HCT116 (cell line): ENCODE measurements around the gene MCTP2. TPM values are rescaled to one million over a fixed set of nuclear protein-coding genes. Genes with fewer than 3 reads are reported as not detected.

Source experiments
- ATAC-seq: fragments of 200-7000 bp; cut with Tn5 transposase; 2 replicates; pipeline ENCODE4 v1.9.1; 2020; ENCODE audit warnings: mild to moderate bottlenecking, moderate library complexity
- BruUV-seq: library from RNA; stranded (reverse); fragments of 400-500 nt; replicated peaks from 2 replicates; lab custom pipeline; 2021; lab: Mats Ljungman, UMichigan
- CTCF ChIA-PET: fragments of 300-600 bp; sonication (Branson Sonifier 250); formaldehyde crosslinking; loops from one replicate; lab custom pipeline; 2021; ENCODE audit warnings: antibody characterized with exemption; lab: Charles Lee
- POLR2A ChIA-PET: fragments of 300-600, 350-600 bp; sonication (Branson Sonifier 250); formaldehyde crosslinking; loops from one replicate; lab custom pipeline; 2021; ENCODE audit warnings: antibody characterized with exemption; lab: Charles Lee
- RAD21 ChIA-PET, 2 experiments: fragments of 300-600 bp; sonication (Branson Sonifier 250); formaldehyde crosslinking; loops; one replicate each; lab custom pipeline; 2023; ENCODE audit warnings: low total read pairs in 2 of 2; ENCODE audit not compliant: uncharacterized antibody in 2 of 2, unreplicated experiment in 2 of 2, low non-redundant PET in 1 of 2; lab: Charles Lee
- DNase-seq: peaks from one replicate; pipeline ENCODE4 v3.0.0-alpha.2; 2010; ENCODE audit warnings: low read depth, low spot score
- H2AFZ ChIP-seq: fragments of 200-600 bp; shearing (Covaris generic), sonication (generic); 2 replicates; pipeline ENCODE4 v1.6.1; 2017; ENCODE audit warnings: low read depth, mixed run types, mixed read lengths, antibody characterized with exemption, low read length; ENCODE audit not compliant: poor library complexity, severe bottlenecking
- H3K27ac ChIP-seq: 2 replicates; pipeline ENCODE4 v1.5.1; 2012; ENCODE audit warnings: low read depth, low read length
- H3K27me3 ChIP-seq: fragments of 200-600 bp; sonication (generic); 2 replicates; pipeline ENCODE4 v1.6.1; 2016; ENCODE audit warnings: mixed run types, low read length, mixed read lengths; ENCODE audit not compliant: insufficient read depth
- H3K36me3 ChIP-seq, 2 experiments: fragments of 200-500 bp in 1 of 2; fragments of 200-600 bp in 1 of 2; sonication (Bioruptor generic) in 1 of 2; sonication (generic) in 1 of 2; 2 replicates each; pipeline versions ENCODE4 v1.5.1 to v1.6.1; 2014 to 2016; ENCODE audit warnings: low read length in 2 of 2, inconsistent platforms in 1 of 2, mixed read lengths in 1 of 2, mixed run types in 1 of 2; ENCODE audit not compliant: insufficient read depth in 2 of 2, control insufficient read depth in 1 of 2
- H3K4me1 ChIP-seq, 2 experiments: fragments of 200-600 bp in 1 of 2; sonication (generic) in 1 of 2; 2 replicates each; pipeline versions ENCODE4 v1.5.1 to v1.6.1; 2012 to 2017; ENCODE audit warnings: low read length in 2 of 2, inconsistent platforms in 1 of 2, mild to moderate bottlenecking in 1 of 2, mixed read lengths in 1 of 2, mixed run types in 1 of 2, moderate library complexity in 1 of 2; ENCODE audit not compliant: insufficient read depth in 2 of 2, control insufficient read depth in 1 of 2
- H3K4me2 ChIP-seq: fragments of 200-600 bp; sonication (generic); 2 replicates; pipeline ENCODE4 v1.6.1; 2017; ENCODE audit warnings: mixed run types, low read length, mixed read lengths
- H3K4me3 ChIP-seq, 2 experiments: fragments of 200-600 bp in 1 of 2; sonication (generic) in 1 of 2; replicated peaks in 1 of 2; 2 replicates each; pipeline ENCODE4 v1.5.1; 2011 to 2016; ENCODE audit warnings: low read length in 2 of 2, control low read depth in 1 of 2, low read depth in 1 of 2, mild to moderate bottlenecking in 1 of 2, mixed read lengths in 1 of 2, mixed run types in 1 of 2
- H3K79me2 ChIP-seq: fragments of 200-600 bp; sonication (generic); 2 replicates; pipeline ENCODE4 v1.6.1; 2017; ENCODE audit warnings: mild to moderate bottlenecking, mixed run types, low read length, moderate library complexity, mixed read lengths; ENCODE audit not compliant: insufficient read depth
- H3K9ac ChIP-seq: fragments of 200-600 bp; sonication (generic); 2 replicates; pipeline ENCODE4 v1.6.1; 2016; ENCODE audit warnings: low read length, mixed read lengths
- H3K9me2 ChIP-seq: fragments of 200-600 bp; sonication (generic), shearing (Covaris generic); 2 replicates; pipeline ENCODE4 v1.6.1; 2017; ENCODE audit warnings: mixed run types, mild to moderate bottlenecking, moderate library complexity; ENCODE audit not compliant: insufficient read depth
- H3K9me3 ChIP-seq, 2 experiments: fragments of 200-500 bp in 1 of 2; fragments of 200-600 bp in 1 of 2; sonication (Bioruptor generic) in 1 of 2; sonication (generic) in 1 of 2; 2 replicates each; pipeline ENCODE4 v1.6.1; 2014 to 2017; ENCODE audit warnings: low read length in 2 of 2, mixed read lengths in 2 of 2, inconsistent platforms in 1 of 2, low read depth in 1 of 2, mild to moderate bottlenecking in 1 of 2, mixed run types in 1 of 2, moderate library complexity in 1 of 2; ENCODE audit not compliant: control insufficient read depth in 1 of 2, insufficient read depth in 1 of 2
- H4K20me1 ChIP-seq: fragments of 200-600 bp; sonication (generic), shearing (Covaris generic); 2 replicates; pipeline ENCODE4 v1.6.1; 2017; ENCODE audit warnings: mixed run types, mild to moderate bottlenecking, moderate library complexity; ENCODE audit not compliant: insufficient read depth
- CBX3 ChIP-seq: IDR thresholded peaks from 2 replicates; pipeline ENCODE4 v1.6.1; 2012; ENCODE audit warnings: low read depth
- JUND ChIP-seq: IDR thresholded peaks from 2 replicates; pipeline ENCODE4 v1.6.1; 2012
- MAX ChIP-seq: IDR thresholded peaks from 2 replicates; pipeline ENCODE4 v1.6.1; 2012
- POLR2A ChIP-seq: IDR thresholded peaks from 2 replicates; pipeline ENCODE4 v1.7.0; 2011; ENCODE audit warnings: borderline replicate concordance; ENCODE audit not compliant: insufficient read depth, insufficient read length; ENCODE audit errors: extremely low read depth
- SP1 ChIP-seq: IDR thresholded peaks from 2 replicates; pipeline ENCODE4 v1.6.1; 2012; ENCODE audit warnings: low read depth
- ZFX ChIP-seq: fragments of 450-650 bp; IDR thresholded peaks from 2 replicates; pipeline ENCODE4 v1.6.1; 2017
- intact Hi-C: fragments of 100-400 bp; cut with micrococcal nuclease; formaldehyde crosslinking; loops from 2 replicates; pipeline ENCODE4 v1.10.0; 2022
- total RNA-seq: library from RNA; stranded (reverse); gene quantifications from one replicate; pipeline ENCODE4 v1.2.1, GENCODE V29; 2021; ENCODE audit not compliant: unreplicated experiment

MCTP2 gene
- total RNA-seq, 1 experiment from 2014 or later = 12.9 TPM

GRCh38 chr15:94274745-94275144 lies 43.4 kb downstream of the MCTP2 start:
- no peak for ATAC-seq
- no peak overlapping the region for H3K9ac ChIP-seq
- no peak for DNase-seq

GRCh38 chr15:94277485-94277884 lies 46.1 kb downstream of the MCTP2 start:
- Histone ChIP-seq H3K36me3 (no peaks in the 10 kb centered on the region), H3K9me2 (no peaks in the 10 kb centered on the region), H3K4me1 (no peaks in the 10 kb centered on the region), H3K4me2 (no peak overlapping the region), H3K9ac (no peak overlapping the region), H3K27ac (no peak overlapping the region), H3K9me3 (no peaks in the 10 kb centered on the region), H3K79me2 (no peaks in the 10 kb centered on the region), H3K4me3 (no peak overlapping the region), H2AFZ (no peak overlapping the region), H4K20me1 (no peaks in the 10 kb centered on the region), H3K27me3 (no peaks in the 10 kb centered on the region)
- no peak for ATAC-seq
- ChIA-PET POLR2A (no interaction called here), RAD21 (no interaction called here), CTCF (no interaction called here)
- no peak for DNase-seq
- intact Hi-C loops = no loop called here
- no TSS peak for BruUV-seq
- TF ChIP-seq JUND (no peak), MAX (no peak), CBX3 (no peak), ZFX (no peak)

More at GRCh38 chr15:94274745-94275144, 43.4 kb downstream of the MCTP2 start:
- H3K4me1 ChIP-seq = no peaks in the 10 kb centered on the region
- RAD21 ChIA-PET = no interaction called here
- H3K36me3 ChIP-seq = no peaks in the 10 kb centered on the region
- TF ChIP-seq POLR2A (no peak), CBX3 (no peak), JUND (no peak), SP1 (no peak), ZFX (no peak)
- no peaks in the 10 kb centered on the region for H3K9me3 ChIP-seq
- POLR2A ChIA-PET = no interaction called here
- H2AFZ ChIP-seq = no peak overlapping the region
- no peaks in the 10 kb centered on the region for H3K27me3 ChIP-seq
- no peak overlapping the region for H3K4me3 ChIP-seq
- no peaks in the 10 kb centered on the region for H4K20me1 ChIP-seq
- H3K9me2 ChIP-seq = no peaks in the 10 kb centered on the region
- no TSS peak for BruUV-seq
- H3K4me2 ChIP-seq = no peak overlapping the region
- no peaks in the 10 kb centered on the region for H3K79me2 ChIP-seq
- H3K27ac ChIP-seq = no peak overlapping the region
- intact Hi-C loops = no loop called here
- CTCF ChIA-PET = no interaction called here
